Fibroblast of skin of left biceps (primary cell): ENCODE measurements around the gene KERA.

Experiments used
- DNase-seq, 2 experiments: peaks; one replicate each; pipeline ENCODE4 v3.0.0-alpha.2; 2013; ENCODE audit warnings: low read depth in 2 of 2

Gene KERA

GRCh38 chr12:91074154-91074709, 16.4 kb upstream of the KERA start:
- DNase-seq, result no peak

DNA sequence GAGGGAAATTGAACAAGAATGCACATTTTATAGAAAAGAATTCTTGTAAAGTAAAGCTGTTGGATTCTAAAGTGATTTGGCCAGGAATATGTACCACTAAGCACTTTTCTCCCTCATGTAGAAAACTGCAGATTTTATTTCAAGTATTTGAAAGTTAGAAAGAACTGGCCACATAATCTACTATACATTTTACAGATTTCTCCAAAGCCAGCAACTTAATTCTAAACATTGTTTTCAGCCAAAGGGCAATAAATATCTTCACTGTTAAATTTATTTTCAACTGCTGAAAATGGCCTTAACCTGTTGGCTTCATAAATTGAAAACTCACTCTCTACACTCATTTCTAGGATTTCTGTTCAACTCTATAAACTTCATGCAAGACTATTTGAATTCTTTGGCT, 15.6 kb upstream of the KERA start:
- no peak for DNase-seq

GRCh38 chr12:91072931-91073330, 15.1 kb upstream of the KERA start:
- no peak for DNase-seq

DNA sequence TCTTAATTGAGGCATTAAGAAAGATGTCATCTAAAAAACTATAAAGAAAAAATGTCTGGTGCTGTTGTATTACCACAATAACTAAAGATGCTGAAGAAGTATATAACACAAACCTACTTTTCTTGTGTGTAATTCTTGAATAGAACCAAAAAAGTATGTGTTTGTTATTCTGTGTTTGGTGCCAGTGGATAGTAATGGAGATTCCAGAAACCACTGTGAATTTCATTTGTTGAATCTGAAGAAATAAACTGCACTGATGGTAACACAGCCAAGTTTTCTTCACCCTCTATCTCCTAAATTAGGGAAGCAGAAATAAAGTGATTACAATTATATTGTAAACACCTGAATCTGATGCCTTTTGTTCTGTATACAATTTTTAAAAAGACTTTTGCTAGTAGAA, 13.1 kb upstream of the KERA start:
- no peak for DNase-seq

- no peak for DNase-seq
Observed at GRCh38 chr12:91065396-91065795, 7.6 kb upstream of the KERA start.

GRCh38 chr12:91064640-91065039, 6.8 kb upstream of the KERA start:
- no peak for DNase-seq

DNA sequence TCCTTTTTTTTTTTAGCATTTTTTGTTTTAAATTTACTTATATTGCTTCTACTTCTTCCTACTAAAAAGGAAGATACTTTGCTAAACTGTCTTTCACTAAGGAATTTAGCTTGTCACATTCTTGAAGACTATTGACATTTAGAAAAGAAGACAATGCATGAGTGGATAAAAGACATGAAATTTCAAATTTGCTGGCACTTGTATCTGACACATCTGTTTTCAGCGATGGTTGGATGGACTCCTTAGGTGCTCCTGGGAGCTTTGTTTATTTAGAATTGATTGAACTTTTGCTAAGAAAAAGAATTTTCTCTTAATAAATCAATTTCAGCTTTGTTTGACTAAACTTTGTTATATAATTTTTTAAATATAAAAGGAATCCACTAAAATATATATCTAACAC, 3.3 kb upstream of the KERA start:
- no peak for DNase-seq

DNA sequence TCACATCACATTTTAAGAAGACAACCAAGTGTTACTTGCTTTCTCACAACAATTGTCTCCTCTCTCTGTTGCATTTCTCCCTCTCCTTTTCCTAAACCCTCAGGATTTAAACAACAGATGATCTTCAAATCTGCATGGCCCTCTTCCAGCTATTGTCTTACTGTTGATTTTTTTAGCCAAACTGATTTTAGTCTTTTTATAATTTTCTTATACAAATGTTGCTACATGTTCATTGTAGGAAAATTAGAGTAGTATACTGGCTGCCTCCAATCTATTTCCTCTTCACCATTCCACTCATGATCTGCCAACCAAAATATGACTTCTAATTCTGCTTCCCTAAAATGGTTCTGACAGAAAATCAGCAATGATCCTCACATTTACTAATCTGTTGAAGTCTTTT, 1.4 kb upstream of the KERA start:
- DNase-seq, result no peak

GRCh38 chr12:91058786-91059185, 962 bp upstream of the KERA start:
- no peak for DNase-seq

DNA sequence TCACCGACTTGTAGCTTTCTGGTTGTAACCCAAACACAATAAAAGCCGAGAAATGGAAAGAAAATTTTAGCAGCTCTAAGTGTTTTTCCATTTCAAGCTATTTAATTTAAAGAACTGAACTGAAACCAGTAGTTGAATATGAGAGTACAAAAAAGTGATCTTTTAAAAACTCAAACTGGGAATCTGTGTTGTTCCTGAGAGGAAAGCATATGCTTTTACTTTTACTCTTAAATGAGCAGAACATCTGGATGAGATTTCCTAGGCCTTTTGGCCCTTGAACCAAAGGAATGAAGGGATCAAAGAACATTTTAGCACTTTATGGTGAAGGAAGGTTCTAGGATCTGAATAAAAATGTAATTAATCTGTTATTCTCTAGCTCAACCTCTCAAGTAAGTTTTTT, 1.3 kb downstream of the KERA start:
- DNase-seq, result no peak

- DNase-seq, result no peak
Observed at GRCh38 chr12:91055976-91056375, 1.8 kb downstream of the KERA start.

DNA sequence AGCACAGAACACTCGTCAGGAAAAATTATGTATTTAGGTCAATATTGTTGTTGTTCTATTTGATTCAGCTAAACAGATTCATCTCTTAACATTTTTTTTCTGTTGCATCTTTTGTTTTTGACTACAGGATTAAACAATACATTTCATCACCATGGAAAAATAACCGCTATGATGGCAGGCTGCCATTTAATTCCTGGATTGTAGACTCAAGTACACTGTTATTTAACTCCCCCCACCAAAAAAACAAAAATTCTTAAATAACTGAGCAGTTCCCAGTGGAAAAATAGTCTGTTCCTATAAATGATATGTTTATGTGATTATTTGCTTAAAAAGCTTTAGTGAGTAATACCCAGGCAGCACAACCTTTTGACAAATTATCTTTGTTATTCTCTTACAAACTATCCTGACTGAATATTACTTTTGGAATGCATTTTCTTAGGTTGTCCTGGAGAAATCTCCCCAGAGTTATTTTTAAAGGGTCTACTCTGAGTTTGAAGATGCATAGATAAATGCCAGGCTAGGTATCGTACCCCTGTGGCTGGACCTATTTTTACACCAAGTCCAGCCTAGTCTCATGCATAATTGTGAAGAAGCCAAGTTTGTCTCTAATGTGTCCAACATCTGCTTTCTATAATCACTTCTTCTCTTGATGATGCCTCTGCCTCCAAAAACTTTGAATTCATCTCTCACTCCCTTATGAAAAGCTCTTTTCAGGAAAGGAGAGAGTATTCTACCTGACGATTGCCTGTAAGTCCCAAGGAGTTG, 3.7 kb downstream of the KERA start:
- DNase-seq, result peak; percentile 70 to 77

DNA sequence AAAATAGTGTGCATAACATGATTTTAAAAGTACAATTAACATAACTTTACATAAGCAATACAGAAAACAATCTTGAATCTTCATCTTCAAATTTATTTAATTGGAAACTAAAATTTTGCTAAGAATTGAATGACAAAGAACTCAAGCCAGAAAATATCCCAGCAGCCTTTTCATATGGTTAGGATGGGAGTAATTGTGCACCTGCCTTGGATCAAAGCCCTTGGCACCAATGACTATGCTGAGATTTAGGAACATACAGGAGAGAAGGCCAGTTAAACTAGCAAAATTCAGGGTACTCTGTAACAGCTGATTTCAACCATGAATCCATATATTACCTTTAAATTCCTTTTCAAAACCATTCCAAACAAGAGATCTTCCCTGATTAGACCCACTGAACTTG, 5.8 kb downstream of the KERA start:
- no peak for DNase-seq

DNA sequence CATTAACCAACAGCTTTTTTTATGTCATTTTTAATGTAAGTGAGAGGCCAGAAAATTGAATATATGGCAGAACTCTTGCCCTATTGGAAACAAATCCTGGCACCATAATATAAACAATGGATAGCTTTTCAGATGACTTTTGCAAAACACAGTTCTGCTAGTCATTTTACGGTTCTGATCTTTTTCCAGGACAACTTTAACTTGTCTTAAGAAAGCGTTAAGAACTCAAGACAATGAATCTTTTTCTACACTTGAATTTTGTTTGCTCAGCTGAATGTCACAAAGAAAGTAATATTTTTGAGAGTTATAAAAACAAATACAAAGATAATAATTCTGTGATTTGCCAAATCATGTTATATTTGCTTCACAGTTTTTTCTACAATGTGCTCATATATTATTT, 13.2 kb downstream of the KERA start:
- DNase-seq, result no peak

DNA sequence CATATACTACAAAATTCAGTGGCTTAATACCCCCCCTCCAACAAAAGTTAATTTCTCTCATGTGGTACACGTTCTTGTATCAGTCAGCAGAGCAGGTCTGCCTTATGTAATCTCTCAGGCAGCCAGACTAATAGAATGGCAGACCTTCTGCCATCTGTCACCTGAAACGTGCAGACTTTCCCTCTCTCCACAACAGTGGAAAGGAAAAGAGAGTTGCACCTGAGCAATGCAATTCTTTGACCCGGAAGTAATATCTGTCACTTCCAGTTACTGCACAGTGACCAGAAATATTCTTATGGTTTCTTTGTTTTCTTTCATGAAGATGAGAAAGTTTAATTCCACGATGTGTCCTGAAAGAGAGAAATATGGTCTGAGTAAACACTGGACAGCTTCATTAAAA, 14.4 kb downstream of the KERA start:
- DNase-seq, result no peak

- no peak for DNase-seq
Observed at GRCh38 chr12:91040096-91040755, 17.6 kb downstream of the KERA start.

DNA sequence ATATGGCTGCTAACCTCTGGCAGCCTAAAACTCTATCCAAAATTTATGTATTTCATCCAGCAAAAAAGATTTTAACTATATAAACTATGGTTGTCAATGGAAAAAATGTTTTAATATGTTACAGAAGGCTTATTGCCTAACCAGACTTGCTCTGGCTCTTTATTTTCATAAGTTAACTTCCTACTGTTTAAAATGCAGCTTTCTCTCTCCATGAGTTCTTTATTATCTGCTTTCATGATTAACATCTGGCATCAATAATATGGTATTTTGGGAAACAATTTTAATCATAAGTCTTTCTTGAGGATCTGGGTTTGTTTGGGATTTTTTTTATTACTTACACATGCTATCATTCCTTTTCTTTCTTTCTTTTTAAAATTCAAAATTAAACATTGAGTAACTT, 20.5 kb downstream of the KERA start:
- DNase-seq, result peak; percentile 84 to 88

GRCh38 chr12:91033251-91033650, 24.6 kb downstream of the KERA start:
- no peak for DNase-seq

GRCh38 chr12:91023326-91024004, 34.4 kb downstream of the KERA start:
- peak; percentile 59 to 61 for DNase-seq

- no peak for DNase-seq
Observed at GRCh38 chr12:91021076-91021475, 36.7 kb downstream of the KERA start.

GRCh38 chr12:91019455-91019854, 38.4 kb downstream of the KERA start:
- no peak for DNase-seq

DNA sequence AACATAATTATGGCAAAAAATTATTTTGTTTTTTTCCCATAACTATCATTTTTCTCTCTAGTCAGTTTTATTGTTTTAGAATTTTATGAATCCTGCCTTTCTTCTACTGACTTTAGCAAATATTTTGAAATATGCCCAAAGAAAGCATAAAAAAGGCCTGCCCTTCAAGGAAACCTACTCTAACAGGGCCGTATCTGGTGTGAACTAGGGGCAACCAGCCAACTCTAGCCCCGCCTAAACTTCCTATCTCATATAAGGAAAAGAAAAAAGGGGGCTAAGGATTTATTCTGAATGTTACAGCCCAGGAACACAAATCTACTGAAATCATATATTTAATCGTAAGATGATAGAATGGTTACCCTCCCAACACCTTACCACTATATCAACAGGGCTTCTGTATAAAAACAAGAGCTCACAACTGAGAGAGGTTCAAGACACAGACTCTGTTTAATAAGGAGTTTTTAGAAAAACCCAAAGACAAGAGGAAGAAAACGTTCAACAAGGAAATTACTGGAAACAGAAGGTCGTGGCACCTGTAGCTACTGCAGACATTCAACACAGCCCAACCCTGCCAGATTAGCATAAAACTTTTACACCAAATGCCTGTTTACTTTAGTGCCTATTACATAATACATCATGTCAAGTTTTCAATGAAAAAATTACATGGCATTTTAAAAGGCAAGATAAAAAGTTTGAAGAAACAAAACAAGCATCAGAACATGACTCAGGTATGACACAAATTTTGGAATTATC, 40.1 kb downstream of the KERA start:
- DNase-seq, result no peak
